ENCODE results near the gene UNKL.

Gene UNKL

GRCh38 chr16:1347286-1347855 lies 67.1 kb downstream of the UNKL start:
- TF ChIP-seq POLR2A (IDR thresholded peaks at IDR 0.05; ENCODE audit: low read length), result no peak
- TF ChIP-seq GATA1 (IDR thresholded peaks at IDR 0.05; ENCODE audit: low read depth, low read length), result no peak

GRCh38 chr16:1346422-1347285 lies 67.8 kb downstream of the UNKL start:
- TF ChIP-seq GATA1 (IDR thresholded peaks at IDR 0.05; ENCODE audit: low read depth, low read length), result no peak
- no peak for DNase-seq

More at GRCh38 chr16:1347286-1347855, 67.1 kb downstream of the UNKL start:
- no peak for DNase-seq

- DNase-seq, result no peak
- no peak for TF ChIP-seq POLR2A (IDR thresholded peaks at IDR 0.05; ENCODE audit: low read length)
- TF ChIP-seq GATA1 (IDR thresholded peaks at IDR 0.05; ENCODE audit: low read depth, low read length), result no peak
Observed at GRCh38 chr16:1345651-1346421, 68.7 kb downstream of the UNKL start.

GRCh38 chr16:1345087-1345486 lies 69.4 kb downstream of the UNKL start:
- no peak for TF ChIP-seq GATA1 (IDR thresholded peaks at IDR 0.05; ENCODE audit: low read depth, low read length)
- no peak for TF ChIP-seq POLR2A (IDR thresholded peaks at IDR 0.05; ENCODE audit: low read length)
- no peak for DNase-seq

- TF ChIP-seq GATA1 (IDR thresholded peaks at IDR 0.05; ENCODE audit: low read depth, low read length) (no peak), POLR2A (IDR thresholded peaks at IDR 0.05; ENCODE audit: low read length) (no peak)
Observed at GRCh38 chr16:1344499-1344898, 70.0 kb downstream of the UNKL start.

GRCh38 chr16:1343428-1344242 lies 70.9 kb downstream of the UNKL start:
- TF ChIP-seq GATA1 (IDR thresholded peaks at IDR 0.05; ENCODE audit: low read depth, low read length), result no peak
- no peak for TF ChIP-seq POLR2A (IDR thresholded peaks at IDR 0.05; ENCODE audit: low read length)
- DNase-seq, result no peak

More at GRCh38 chr16:1344499-1344898, 70.0 kb downstream of the UNKL start:
- no peak for DNase-seq

GRCh38 chr16:1342526-1343427 lies 71.7 kb downstream of the UNKL start:
- no peak for TF ChIP-seq POLR2A (IDR thresholded peaks at IDR 0.05; ENCODE audit: low read length)
- no peak for TF ChIP-seq GATA1 (IDR thresholded peaks at IDR 0.05; ENCODE audit: low read depth, low read length)
- peak; percentile 97 to 98 for DNase-seq

GRCh38 chr16:1341495-1342420 lies 72.7 kb downstream of the UNKL start:
- no peak for DNase-seq
- TF ChIP-seq POLR2A (IDR thresholded peaks at IDR 0.05; ENCODE audit: low read length) (no peak), GATA1 (IDR thresholded peaks at IDR 0.05; ENCODE audit: low read depth, low read length) (no peak)

- no peak for TF ChIP-seq GATA1 (IDR thresholded peaks at IDR 0.05; ENCODE audit: low read depth, low read length)
- no peak for TF ChIP-seq POLR2A (IDR thresholded peaks at IDR 0.05; ENCODE audit: low read length)
Observed at GRCh38 chr16:1340730-1341494, 73.6 kb downstream of the UNKL start.

GRCh38 chr16:1338855-1339675 lies 75.4 kb downstream of the UNKL start:
- TF ChIP-seq GATA1 (IDR thresholded peaks at IDR 0.05; ENCODE audit: low read depth, low read length) (no peak), POLR2A (IDR thresholded peaks at IDR 0.05; ENCODE audit: low read length) (no peak)
- DNase-seq, result no peak

More at GRCh38 chr16:1340730-1341494, 73.6 kb downstream of the UNKL start:
- no peak for DNase-seq
